HG03196 (cell line): ENCODE data around the gene TBC1D8.
A peak's percentile ranks its signal among the peaks of the same experiment; 100 is the strongest.

Experiments used
- ATAC-seq: cut with Tn5 transposase; IDR thresholded peaks from one replicate; pipeline ENCODE4 v1.9.1; 2021; ENCODE audit not compliant: unreplicated experiment

Gene TBC1D8

GRCh38 chr2:101002562-101003277 is 148.5 kb downstream of the TBC1D8 start:
- no peak for ATAC-seq

DNA sequence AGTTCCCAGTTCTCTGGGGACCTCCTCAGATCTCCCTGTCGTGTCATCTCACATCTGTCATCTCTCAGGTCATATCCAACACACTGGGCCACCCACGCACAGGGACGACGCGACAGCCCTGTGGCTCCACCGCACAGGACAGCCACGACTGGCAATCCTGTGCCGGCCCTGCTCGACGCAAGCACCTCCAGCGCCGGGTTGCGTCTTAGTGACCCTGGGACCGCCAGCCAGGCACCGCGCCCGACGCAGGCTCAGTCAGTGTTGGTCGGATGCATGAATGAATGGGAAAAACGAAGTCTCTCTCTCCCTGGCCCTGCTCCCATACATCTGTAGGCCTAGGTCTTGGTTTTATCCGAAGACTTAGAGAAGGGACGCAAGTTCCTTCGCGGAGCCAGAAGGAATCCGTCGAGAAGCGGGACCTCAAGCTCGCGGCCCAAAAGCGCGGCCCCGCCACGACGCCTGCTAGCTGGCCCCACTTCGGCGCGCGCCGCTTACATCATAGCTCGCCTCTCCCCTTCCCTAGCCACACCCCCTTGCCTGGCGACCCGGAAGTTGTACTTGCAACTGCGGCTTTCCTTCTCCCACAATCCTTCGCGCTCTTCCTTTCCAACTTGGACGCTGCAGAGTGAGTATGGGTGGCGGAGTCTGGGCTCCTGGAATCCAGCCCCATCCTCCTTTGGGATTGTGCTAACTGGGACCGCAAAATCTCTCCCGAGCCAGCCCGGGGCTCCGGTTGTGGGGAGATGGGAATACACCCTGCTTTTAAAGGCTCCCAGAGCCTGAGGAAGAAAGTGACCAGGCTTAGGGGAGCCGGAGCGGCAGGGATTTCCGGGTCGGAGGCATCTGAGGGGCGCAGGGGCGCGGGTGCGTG is 149.3 kb downstream of the TBC1D8 start, which contains the start of gene RPL31:
Gene RPL31 (plus strand): TSS at position 599 of the 871 bp plus-strand sequence. CDS start 413 bp downstream, outside the sequence.
- peak; percentile 98 for ATAC-seq

- no peak for ATAC-seq
These were observed 151.2 kb downstream of the TBC1D8 start for GRCh38 chr2:100999995-101000394.

DNA sequence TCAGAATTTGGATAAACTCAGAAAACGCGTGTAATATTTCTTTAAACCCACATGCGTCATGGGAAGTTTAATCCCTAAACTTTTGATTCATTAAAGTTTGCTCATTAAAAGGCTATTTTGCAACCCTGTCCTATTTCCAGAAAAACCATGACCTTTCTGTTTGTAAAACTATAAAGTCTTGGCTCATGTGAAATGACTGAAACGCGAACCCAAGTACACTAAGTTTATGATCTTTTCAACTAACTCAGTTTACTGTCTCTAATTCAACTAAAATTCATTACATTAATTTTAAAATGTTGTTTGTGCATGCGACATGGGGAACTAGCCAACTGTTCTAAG is 153.0 kb downstream of the TBC1D8 start:
- no peak for ATAC-seq

DNA sequence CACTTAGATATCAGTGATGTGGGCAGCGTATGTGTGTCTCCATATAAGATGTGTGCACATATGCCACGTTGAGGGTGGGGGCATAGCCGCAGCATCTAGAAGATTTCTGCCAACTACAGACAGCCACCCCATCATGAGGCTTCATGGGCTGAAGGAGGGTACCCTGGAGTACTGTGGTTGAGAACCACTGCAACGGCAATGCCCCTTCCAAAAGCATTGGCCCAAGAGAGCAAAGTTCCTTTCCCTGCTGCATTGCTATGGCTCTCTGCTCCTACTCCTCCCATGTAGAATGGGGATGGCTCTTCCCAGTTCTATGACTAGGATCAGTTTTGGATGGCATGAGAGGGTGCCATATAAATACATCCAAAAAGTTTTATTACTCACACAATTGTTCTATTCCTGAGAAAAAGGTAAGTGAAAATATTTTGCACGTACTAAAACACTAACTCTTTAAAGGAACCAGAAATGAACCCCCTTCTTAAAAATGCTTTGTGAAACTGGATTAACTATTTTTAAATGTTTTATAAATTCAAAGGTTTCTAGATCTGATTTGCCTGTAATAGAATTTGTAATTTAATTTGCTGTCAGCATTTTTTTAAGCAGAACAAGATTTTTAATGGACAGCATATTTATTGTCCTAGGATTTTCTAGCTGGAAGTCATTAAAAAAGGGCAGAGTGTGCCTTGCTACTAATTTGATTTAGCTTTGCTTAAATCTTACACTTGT is 153.5 kb downstream of the TBC1D8 start:
- no peak for ATAC-seq

DNA sequence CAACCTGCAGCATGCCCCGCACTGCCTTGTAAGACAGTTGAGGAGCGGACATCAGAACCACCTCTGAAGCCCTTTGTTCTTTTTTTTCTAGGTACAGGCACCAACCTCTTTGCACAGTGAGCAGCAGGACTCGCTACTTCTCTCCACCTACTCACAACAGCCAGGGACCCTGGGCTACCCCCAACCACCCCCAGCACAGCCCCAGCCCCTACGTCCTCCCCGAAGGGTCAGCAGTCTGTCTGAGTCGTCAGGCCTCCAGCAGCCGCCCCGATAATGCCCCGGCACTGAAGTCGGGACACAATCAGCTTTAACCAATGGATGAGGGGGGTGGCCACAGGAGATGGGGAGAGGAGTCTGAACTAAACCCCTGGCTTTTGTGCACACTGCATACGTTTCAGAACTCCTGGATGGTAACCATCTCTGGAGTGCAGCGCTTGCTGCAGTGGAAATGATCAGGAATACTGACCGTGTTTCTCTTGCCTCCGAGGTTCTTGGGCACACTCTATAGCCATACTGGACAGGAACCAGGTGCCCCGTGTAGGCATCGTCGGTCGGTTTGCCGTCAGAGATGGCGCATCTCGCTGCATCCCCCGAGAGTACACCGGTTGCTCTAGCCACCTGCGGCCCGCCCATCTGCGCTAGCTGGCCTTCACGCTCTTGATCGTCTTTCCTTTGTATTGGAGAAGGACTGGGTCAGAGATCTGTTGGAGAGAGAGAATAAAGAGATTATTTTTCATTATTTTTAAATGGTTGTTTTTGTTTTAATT is 155.7 kb downstream of the TBC1D8 start:
- no peak for ATAC-seq

GRCh38 chr2:100993294-100993693 is 157.9 kb downstream of the TBC1D8 start:
- no peak for ATAC-seq

GRCh38 chr2:100992262-100992661 is 158.9 kb downstream of the TBC1D8 start:
- no peak for ATAC-seq

GRCh38 chr2:100991404-100991773 is 159.8 kb downstream of the TBC1D8 start:
- no peak for ATAC-seq

DNA sequence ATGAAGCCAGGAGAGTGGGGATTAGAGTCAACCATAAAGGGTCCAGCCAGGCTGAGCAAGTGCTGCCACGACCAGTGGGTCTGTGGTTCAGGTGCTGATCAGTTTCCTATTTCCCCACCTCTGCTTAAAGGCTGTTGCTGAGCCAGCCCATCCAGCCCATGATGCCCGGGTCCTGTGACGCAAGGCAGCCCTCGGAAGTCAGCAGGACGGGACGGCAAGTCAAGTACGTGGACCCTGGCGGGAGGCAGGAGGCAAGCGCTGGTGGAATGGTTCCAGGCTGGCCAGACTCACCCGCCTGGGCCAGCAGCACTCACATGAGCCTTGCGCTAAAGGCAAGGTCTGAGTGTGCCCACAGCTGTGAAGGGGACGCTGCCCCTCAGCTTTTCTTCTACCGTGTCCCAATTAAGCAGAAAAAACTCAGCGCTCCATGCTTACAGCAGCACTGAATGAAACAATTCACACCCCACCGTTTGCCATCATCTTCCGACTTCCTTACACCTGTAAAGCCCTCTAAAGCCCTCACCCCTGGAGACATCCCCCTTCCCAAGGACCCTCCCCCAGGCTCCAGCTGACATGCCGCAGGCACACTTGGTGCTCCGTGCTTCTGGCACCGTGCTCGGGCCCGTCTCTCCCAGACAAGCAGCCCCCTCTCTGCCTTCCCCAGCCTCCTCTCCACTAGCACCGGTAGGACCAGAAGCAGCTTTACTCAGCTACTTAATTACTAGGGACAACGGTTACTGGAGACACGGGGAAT is 160.4 kb downstream of the TBC1D8 start:
- no peak for ATAC-seq

DNA sequence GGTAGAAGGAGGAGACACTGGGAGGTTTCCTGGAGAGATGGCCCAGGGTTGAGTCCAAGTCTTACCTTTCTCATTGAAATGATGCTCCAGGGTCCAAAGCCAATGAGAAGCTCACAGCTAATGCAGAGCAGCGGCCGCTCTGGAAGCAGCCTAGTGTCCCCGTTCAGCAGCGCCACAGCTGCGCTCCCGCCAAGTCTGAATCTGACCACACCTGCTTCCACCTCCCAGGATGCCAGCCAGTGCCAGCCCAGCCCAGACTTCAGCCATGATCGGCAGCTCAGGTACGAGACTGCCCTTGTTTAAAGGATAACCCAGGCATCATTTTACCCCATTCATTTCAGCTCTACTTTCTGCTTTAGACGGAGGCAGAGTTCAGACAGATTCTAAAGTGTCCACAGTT is 161.0 kb downstream of the TBC1D8 start:
- ATAC-seq, result no peak

- ATAC-seq, result no peak
These were observed 161.5 kb downstream of the TBC1D8 start for GRCh38 chr2:100989666-100990065.

DNA sequence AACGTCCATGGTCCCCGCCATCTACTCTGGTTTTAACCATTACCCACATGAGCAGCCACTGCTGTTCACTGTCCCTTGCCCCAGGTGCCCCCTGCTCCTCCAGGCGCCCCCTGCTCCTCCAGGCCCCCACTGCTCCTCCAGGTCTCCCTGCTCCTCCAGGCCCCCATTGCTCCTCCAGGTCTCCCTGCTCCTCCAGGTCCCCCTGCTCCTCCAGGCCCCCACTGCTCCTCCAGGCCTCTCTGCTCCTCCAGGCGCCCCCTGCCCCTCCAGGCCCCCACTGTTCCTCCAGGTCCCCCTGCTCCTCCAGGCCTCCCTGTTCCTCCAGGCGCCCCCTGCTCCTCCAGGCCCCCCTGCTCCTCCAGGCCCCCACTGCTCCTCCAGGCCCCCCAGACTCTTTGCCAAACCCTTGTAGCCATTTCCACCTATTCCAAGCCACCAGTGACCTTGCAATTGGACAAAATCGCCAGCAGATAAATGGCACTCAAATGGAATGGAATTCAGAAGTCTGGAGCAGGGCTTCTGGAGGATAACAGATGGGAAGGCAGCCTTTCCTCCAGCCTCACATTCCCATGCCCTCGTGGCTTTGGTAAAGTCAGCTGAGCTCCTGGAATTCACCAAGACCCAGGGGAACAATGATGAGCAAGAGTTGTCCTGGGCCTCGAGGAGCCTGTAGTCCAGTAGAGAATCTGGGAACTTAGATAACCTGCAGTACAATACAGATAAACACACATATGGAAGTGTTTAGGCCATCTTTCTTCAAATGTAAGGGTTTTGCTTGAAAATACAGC is 162.4 kb downstream of the TBC1D8 start:
- ATAC-seq, result no peak

DNA sequence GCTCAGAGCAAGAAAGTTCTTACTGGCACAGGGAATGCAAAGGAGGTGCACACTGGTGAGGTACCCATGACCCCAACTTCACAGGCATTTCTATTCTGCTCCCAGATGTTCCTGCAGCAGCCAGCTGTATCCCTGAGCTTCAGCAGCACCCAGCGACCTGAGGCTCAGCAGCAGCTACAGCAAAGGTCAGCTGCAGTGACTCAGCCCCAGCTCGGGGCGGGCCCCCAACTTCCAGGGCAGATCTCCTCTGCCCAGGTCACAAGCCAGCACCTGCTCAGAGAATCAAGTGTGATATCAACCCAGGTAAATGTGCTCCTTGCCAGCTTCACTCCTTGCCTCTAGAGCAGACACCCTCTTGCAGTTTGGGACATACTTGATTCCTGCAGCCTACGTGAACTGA is 163.2 kb downstream of the TBC1D8 start:
- ATAC-seq, result no peak

GRCh38 chr2:100987536-100987935 is 163.6 kb downstream of the TBC1D8 start:
- no peak for ATAC-seq

GRCh38 chr2:100986157-100986556 is 165.0 kb downstream of the TBC1D8 start:
- no peak for ATAC-seq

DNA sequence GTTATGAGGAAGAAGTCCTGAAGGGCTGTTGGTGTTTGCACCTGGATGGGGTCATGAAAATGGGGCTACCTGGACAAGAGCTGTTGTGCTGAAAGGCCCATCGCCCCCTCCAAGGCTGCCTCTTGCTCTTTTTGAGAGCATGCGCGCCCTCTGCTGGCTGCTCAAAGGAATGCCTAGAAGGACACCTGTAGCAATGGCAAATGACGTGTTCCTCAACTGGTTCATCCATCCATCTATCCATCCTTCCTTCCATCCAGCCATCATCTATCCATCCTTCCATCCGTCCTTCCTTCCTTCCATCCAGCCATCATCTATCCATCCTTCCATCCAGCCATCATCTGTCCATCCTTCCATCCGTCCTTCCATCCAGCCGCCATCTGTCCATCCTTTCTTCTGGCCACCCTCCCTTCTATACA is 166.3 kb downstream of the TBC1D8 start:
- ATAC-seq, result no peak

GRCh38 chr2:100983684-100984310 is 167.4 kb downstream of the TBC1D8 start:
- ATAC-seq, result no peak

DNA sequence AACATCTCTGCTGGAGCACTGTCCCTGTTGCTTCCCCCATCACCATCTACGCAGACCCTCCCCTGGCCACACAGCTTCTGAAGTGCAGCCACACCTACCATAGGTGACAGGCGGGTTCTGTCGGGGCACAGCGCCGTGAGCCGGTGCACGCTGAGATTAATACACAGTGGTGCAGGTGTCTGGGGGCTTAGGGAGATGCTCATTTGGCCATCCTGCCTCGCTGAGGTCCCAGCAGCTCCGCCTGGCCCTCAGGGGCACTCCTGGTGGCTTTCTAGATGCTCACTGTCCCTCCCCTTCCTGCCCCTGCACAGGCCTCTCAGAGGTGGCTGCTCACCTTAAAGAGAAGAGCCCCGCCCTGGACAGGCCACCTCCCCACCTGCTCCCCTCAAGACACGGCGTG is 168.0 kb downstream of the TBC1D8 start:
- no peak for ATAC-seq
